Astrocyte (in vitro differentiated cells and primary cell): ENCODE measurements around the gene RNPEP.
"Not testable (repeated sequence)": the region's sequence is repeated elsewhere in the genome, so short reads cannot be mapped to it uniquely, and the experiment has no call there.

Experiments
- CTCF ChIP-seq: IDR thresholded peaks from 2 replicates; pipeline ENCODE4 v1.5.1; 2011; ENCODE audit warnings: low read depth, mild to moderate bottlenecking, inconsistent platforms, low read length, moderate library complexity; ENCODE audit not compliant: insufficient read depth
- EZH2 ChIP-seq: IDR thresholded peaks from 2 replicates; pipeline ENCODE4 v1.6.1; 2012; ENCODE audit warnings: mild to moderate bottlenecking, low read length, inconsistent platforms; ENCODE audit not compliant: insufficient read depth

DNA sequence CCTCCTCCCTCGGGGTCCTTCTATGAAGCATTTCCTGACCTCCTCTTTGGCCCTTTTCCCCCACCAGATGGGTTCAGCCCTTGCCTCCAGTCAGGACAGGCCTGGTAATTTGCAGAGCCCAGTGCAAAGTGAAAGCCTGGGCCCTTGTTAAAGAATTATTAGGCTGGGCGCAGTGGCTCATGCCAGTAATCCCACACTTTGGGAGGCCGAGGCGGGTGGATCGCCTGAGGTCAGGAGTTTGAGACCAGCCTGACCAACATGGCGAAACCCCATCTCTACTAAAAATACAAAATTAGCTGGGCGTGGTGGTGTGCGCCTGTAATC lies 36.7 kb downstream of the RNPEP start:
- not testable (repeated sequence) for TF ChIP-seq CTCF, EZH2
